IMR-90 (cell line): ENCODE results near the gene NEUROD1. TPM values are rescaled to one million over a fixed set of nuclear protein-coding genes. Genes with fewer than 3 reads are reported as not detected.

Source experiments
- ATAC-seq: fragments of 200-7000 bp; cut with Tn5 transposase; 2 replicates; pipeline ENCODE4 v1.9.1; 2020; ENCODE audit warnings: low read depth, mild to moderate bottlenecking, moderate library complexity
- BruUV-seq: library from RNA; stranded (reverse); fragments of 400-500 nt; replicated peaks from 2 replicates; lab custom pipeline; 2021; lab: Mats Ljungman, UMichigan
- CTCF ChIA-PET: fragments of 300-600 bp; formaldehyde crosslinking; extraction: SDS; loops from one replicate; lab custom pipeline; 2021; ENCODE audit warnings: antibody characterized with exemption; lab: Yijun Ruan, JAX
- POLR2A ChIA-PET: fragments of 300-600 bp; sonication (Branson Sonifier 250); formaldehyde crosslinking; loops from one replicate; lab custom pipeline; 2022; ENCODE audit warnings: antibody characterized with exemption; ENCODE audit not compliant: unreplicated experiment; lab: Charles Lee
- DNase-seq: peaks from one replicate; pipeline ENCODE4 v3.0.0; 2013
- H2AFZ ChIP-seq: replicated peaks from 2 replicates; pipeline ENCODE3; 2013; ENCODE audit warnings: low read length, mild to moderate bottlenecking; ENCODE audit not compliant: poor library complexity
- H2AK5ac ChIP-seq: 2 replicates; pipeline ENCODE4 v1.6.1; 2013; ENCODE audit warnings: low read depth, low read length, inconsistent platforms
- H2AK9ac ChIP-seq: replicated peaks from 2 replicates; pipeline ENCODE3; 2013; ENCODE audit warnings: mild to moderate bottlenecking, low read depth, low read length, moderate library complexity; ENCODE audit not compliant: poor library complexity
- H2BK120ac ChIP-seq: 2 replicates; pipeline ENCODE4 v1.6.1; 2013; ENCODE audit warnings: low read depth, low read length, inconsistent platforms
- H2BK15ac ChIP-seq: 3 replicates; pipeline ENCODE4 v1.6.1; 2013; ENCODE audit warnings: low read depth, low read length, inconsistent platforms
- H2BK20ac ChIP-seq: 2 replicates; pipeline ENCODE4 v1.6.1; 2013; ENCODE audit warnings: low read depth, mild to moderate bottlenecking, inconsistent platforms, low read length, moderate library complexity
- H2BK5ac ChIP-seq: 2 replicates; pipeline ENCODE4 v1.6.1; 2013; ENCODE audit warnings: mild to moderate bottlenecking, low read depth, low read length, inconsistent platforms; ENCODE audit not compliant: poor library complexity, severe bottlenecking
- H3K14ac ChIP-seq: replicated peaks from 2 replicates; pipeline ENCODE4 v1.6.1; 2013; ENCODE audit warnings: low read depth, low read length, inconsistent platforms
- H3K18ac ChIP-seq: 2 replicates; pipeline ENCODE4 v1.6.1; 2013; ENCODE audit warnings: low read depth, low read length, control low read depth
- H3K23ac ChIP-seq: 2 replicates; pipeline ENCODE4 v1.6.1; 2013; ENCODE audit warnings: low read depth, low read length, inconsistent platforms
- H3K27ac ChIP-seq: 2 replicates; pipeline ENCODE4 v1.5.1; 2013; ENCODE audit warnings: mild to moderate bottlenecking, control low read depth, low read length; ENCODE audit not compliant: insufficient read depth
- H3K27me3 ChIP-seq: 2 replicates; pipeline ENCODE4 v1.6.1; 2013; ENCODE audit warnings: low read length; ENCODE audit not compliant: control insufficient read depth, insufficient read depth
- H3K36me3 ChIP-seq: 2 replicates; pipeline ENCODE4 v1.6.1; 2013; ENCODE audit warnings: low read length, mixed read lengths; ENCODE audit not compliant: control insufficient read depth, insufficient read depth
- H3K4ac ChIP-seq: 2 replicates; pipeline ENCODE4 v1.6.1; 2013; ENCODE audit warnings: low read depth, low read length, inconsistent platforms
- H3K4me1 ChIP-seq: 2 replicates; pipeline ENCODE4 v1.6.1; 2013; ENCODE audit warnings: low read length, mixed read lengths; ENCODE audit not compliant: control insufficient read depth, insufficient read depth
- H3K4me2 ChIP-seq: 2 replicates; pipeline ENCODE4 v1.6.1; 2013; ENCODE audit warnings: low read depth, mild to moderate bottlenecking, control low read depth, low read length, moderate library complexity
- H3K4me3 ChIP-seq: 2 replicates; pipeline ENCODE4 v1.5.1; 2013; ENCODE audit warnings: low read depth, mild to moderate bottlenecking, control low read depth, low read length, moderate library complexity; ENCODE audit not compliant: insufficient read depth
- H3K56ac ChIP-seq: 2 replicates; pipeline ENCODE4 v1.6.1; 2013; ENCODE audit warnings: low read length, inconsistent platforms; ENCODE audit not compliant: insufficient read depth; ENCODE audit errors: extremely low read depth
- H3K79me1 ChIP-seq, 2 experiments: 2 replicates each; pipeline ENCODE4 v1.6.1; 2013; ENCODE audit warnings: low read length in 2 of 2, inconsistent platforms in 1 of 2, low read depth in 1 of 2
- H3K9ac ChIP-seq: 2 replicates; pipeline ENCODE4 v1.6.1; 2013; ENCODE audit warnings: low read depth, low read length, control low read depth
- H3K9me1 ChIP-seq: 2 replicates; pipeline ENCODE4 v1.6.1; 2013; ENCODE audit warnings: low read length, inconsistent platforms; ENCODE audit not compliant: insufficient read depth
- H3K9me3 ChIP-seq: 2 replicates; pipeline ENCODE4 v1.6.1; 2013; ENCODE audit warnings: low read length; ENCODE audit not compliant: control insufficient read depth, insufficient read depth
- H4K20me1 ChIP-seq: 2 replicates; pipeline ENCODE4 v1.6.1; 2013; ENCODE audit warnings: low read length, inconsistent platforms; ENCODE audit not compliant: insufficient read depth
- H4K5ac ChIP-seq: 2 replicates; pipeline ENCODE4 v1.6.1; 2013; ENCODE audit warnings: mild to moderate bottlenecking, low read depth, low read length, control low read depth
- H4K8ac ChIP-seq, 2 experiments: 2 replicates each; pipeline ENCODE4 v1.6.1; 2013; ENCODE audit warnings: low read depth in 2 of 2, low read length in 2 of 2, control low read depth in 1 of 2, inconsistent platforms in 1 of 2
- H4K91ac ChIP-seq: 2 replicates; pipeline ENCODE4 v1.6.1; 2013; ENCODE audit warnings: low read depth, low read length, inconsistent platforms; ENCODE audit not compliant: insufficient read depth
- FOS ChIP-seq: fragments of 150-350 bp; IDR thresholded peaks from 2 replicates; pipeline ENCODE4 v1.6.1; 2016; ENCODE audit warnings: low read depth, low read length
- WGBS, 2 experiments: methylation state at CpG; one replicate each; pipeline versions ENCODE4 v1.1.5 to v1.1.7; 2013; ENCODE audit warnings: missing lambda C conversion rate in 2 of 2; ENCODE audit not compliant: insufficient read length in 1 of 2; ENCODE audit errors: extremely low coverage in 2 of 2; 5-methylcytosine and 5-hydroxymethylcytosine counted together
- dilution Hi-C: fragments of 300-500 bp; cut with HindIII; formaldehyde crosslinking; loops from one replicate; pipeline ENCODE4 v1.14.3; 2018; ENCODE audit warnings: low sequenced_read_pairs; ENCODE audit not compliant: unreplicated experiment
- in situ Hi-C: fragments of 300-500 bp; cut with MboI; formaldehyde crosslinking; loops from 3 replicates; pipeline ENCODE4 v1.14.3; 2019; ENCODE audit warnings: low sequenced_read_pairs, inconsistent platforms, mixed read lengths
- intact Hi-C: fragments of 100-400 bp; cut with micrococcal nuclease; formaldehyde crosslinking; loops from 2 replicates; pipeline ENCODE4 v1.10.0; 2022
- polyA plus RNA-seq, 3 experiments: library from polyadenylated mRNA; depleted of rRNA; stranded (reverse); fragments of >200 nt; gene quantifications; 2 replicates each; pipeline ENCODE4 v1.2.3, GENCODE V29; 2012; ENCODE audit warnings: low replicate concordance in 1 of 3
- total RNA-seq: library from RNA; depleted of rRNA; stranded (reverse); fragments of >200 nt; gene quantifications from 2 replicates; pipeline ENCODE4 v1.2.3, GENCODE V29; 2012

NEUROD1 gene
- total and polyA plus RNA-seq, 2 of the 4 experiments (the other 2 are of a cell fraction) = not detected

- intact Hi-C loops (loop anchor here (10.0 kb wide), 1 partner anchor 887 kb away; no protein-coding TSS in a partner anchor), dilution Hi-C loops (no loop called here), in situ Hi-C loops (no loop called here)
- H2AK9ac ChIP-seq = no peak overlapping the region
- H4K8ac ChIP-seq = no peak overlapping the region
- no peaks in the 10 kb centered on the region for H3K79me1 ChIP-seq
- H3K23ac ChIP-seq = no peak overlapping the region
- BruUV-seq = no TSS peak
- DNase-seq = peak; percentile 1
- no peaks in the 10 kb centered on the region for H3K4me1 ChIP-seq
- no peak overlapping the region for H3K9ac ChIP-seq
- no peak overlapping the region for H2BK120ac ChIP-seq
- H3K4ac ChIP-seq = no peak overlapping the region
- no peak overlapping the region for H3K56ac ChIP-seq
- H3K4me3 ChIP-seq = no peak overlapping the region
- H3K27ac ChIP-seq = no peak overlapping the region
- H4K20me1 ChIP-seq = no peaks in the 10 kb centered on the region
- ChIA-PET CTCF (no interaction called here), POLR2A (no interaction called here)
- TF ChIP-seq FOS = no peak
- no peak overlapping the region for H4K91ac ChIP-seq
- no peak overlapping the region for H4K5ac ChIP-seq
- peaks cover 3% of the 10 kb centered on the region; the same call in 1 of the 2 replicates for H3K27me3 ChIP-seq
- no peak overlapping the region for H2AK5ac ChIP-seq
- H3K9me1 ChIP-seq = no peaks in the 10 kb centered on the region
- no peak overlapping the region for H3K14ac ChIP-seq
- H3K18ac ChIP-seq = no peak overlapping the region
- H2BK5ac ChIP-seq = no peak overlapping the region
- H3K4me2 ChIP-seq = no peak overlapping the region
- H2BK20ac ChIP-seq = no peak overlapping the region
- no peaks in the 10 kb centered on the region for H3K36me3 ChIP-seq
- no peak overlapping the region for H2BK15ac ChIP-seq
- no peak overlapping the region for H2AFZ ChIP-seq
- ATAC-seq = no peak
- WGBS, 2 experiments = no CpG with 5 or more reads among the region's 3 CpGs
- no peaks in the 10 kb centered on the region for H3K9me3 ChIP-seq
Measured at GRCh38 chr2:181627545-181627944, 52.8 kb downstream of the NEUROD1 start.
